Activated T-helper 1 cell treated with Interleukin-2 at 50 U/mL for 16 hours (primary cell): Measurements from ENCODE around the gene ZNF777.
"Not testable (repeated sequence)": the region's sequence is repeated elsewhere in the genome, so short reads cannot be mapped to it uniquely, and the experiment has no call there.

Experiments
- DNase-seq: peaks from one replicate; pipeline ENCODE4 v3.0.0-alpha.2; 2020; ENCODE audit warnings: low read depth

ZNF777 gene

GRCh38 chr7:149450821-149451220, 10.0 kb downstream of the ZNF777 start:
- DNase-seq: no peak

GRCh38 chr7:149449897-149450296, 11.0 kb downstream of the ZNF777 start:
- no peak for DNase-seq

DNA sequence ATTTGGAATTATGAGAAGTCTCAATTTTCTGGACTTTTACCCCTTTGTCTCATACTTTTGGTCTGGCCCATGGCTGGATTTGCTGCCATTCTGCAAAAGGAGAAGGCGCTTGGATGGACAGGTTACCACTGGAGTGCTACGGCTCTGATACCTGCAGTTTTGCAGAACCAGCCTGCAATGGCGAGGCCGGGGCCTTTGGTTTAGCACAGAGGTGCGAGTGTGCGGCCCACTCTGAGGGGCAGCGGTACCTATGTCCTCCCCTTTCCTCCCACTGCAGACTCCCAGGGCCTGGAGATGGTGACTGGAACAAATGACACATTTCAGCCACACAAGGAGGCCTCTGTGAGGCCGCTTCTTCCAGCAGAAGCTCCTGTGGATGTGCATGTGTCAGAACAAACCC, 11.9 kb downstream of the ZNF777 start:
- DNase-seq: no peak

DNA sequence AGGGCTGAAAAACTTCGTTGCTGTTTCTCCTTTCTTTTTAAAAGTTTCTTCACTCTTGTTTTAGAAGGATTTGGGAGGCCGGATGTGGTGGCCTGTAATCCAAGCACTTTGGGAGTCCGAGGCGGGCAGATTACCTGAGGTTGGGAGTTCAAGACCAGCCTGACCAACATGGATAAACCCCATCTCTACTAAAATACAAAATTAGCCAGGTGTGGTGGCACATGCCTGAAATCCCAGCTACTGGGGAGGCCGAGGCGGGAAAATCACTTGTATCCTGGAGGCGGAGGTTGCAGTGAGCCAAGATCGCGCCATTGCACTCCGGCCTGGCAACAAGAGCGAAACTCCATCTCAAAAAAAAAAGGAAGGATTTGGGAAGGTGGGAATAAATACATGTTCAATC, 14.8 kb downstream of the ZNF777 start:
- DNase-seq: not testable (repeated sequence)

DNA sequence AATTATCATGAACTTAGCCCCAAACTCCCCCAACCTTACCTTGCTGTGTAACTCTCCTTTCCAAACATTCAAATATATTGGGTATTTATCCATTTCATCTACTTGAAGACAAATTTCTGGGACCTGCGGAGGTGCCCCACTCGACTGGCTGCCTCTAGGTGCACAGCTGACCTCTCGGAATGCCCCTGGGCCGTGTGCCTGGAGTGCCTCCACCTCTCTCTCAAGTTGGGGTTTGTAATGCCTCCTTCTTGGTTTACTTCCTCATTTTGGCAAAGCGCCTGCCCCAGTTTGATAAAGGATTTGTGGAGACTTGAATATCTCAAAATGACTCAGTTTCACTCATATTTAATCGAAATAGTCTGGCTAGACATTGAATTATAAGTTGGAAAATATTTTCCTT, 16.6 kb downstream of the ZNF777 start:
- DNase-seq: no peak

GRCh38 chr7:149443523-149443922, 17.3 kb downstream of the ZNF777 start:
- no peak for DNase-seq

DNA sequence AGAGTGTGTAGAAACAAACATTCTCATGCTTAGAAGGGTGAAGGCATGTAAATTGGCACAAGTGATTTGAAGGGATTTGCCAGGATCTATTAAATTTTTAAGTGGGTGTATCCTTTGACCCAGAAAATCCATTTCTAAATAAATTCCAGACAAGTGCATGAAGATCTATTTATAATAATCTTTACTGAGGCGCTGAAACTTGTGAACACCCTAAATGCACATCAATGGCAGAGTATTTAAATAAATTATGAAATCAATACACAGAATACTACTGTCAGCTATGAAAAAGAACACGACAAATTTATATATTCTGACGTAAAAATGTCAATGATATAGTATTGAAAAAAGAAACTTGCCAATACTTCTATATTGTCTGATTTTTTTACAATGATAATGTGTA, 17.9 kb downstream of the ZNF777 start:
- no peak for DNase-seq

DNA sequence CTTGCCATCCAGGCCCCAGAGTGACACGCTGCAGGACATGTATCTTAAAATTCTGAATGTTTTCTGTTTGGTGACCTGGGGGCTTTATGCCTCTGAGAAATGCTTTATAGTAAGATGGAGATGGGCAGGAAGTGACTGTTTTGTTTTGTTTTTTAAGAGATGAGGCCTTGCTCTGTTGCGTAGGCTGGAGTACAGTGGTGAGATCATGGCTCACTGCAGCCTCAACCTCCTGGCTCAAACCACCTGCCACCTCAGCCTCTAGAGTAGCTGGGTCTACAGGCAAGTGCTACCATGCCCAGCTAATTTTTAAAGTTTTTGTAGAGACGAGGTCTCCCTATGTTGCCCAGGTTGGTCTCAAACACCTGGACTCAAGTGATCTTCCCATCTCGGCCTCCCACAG, 20.6 kb downstream of the ZNF777 start:
- DNase-seq: no peak

DNA sequence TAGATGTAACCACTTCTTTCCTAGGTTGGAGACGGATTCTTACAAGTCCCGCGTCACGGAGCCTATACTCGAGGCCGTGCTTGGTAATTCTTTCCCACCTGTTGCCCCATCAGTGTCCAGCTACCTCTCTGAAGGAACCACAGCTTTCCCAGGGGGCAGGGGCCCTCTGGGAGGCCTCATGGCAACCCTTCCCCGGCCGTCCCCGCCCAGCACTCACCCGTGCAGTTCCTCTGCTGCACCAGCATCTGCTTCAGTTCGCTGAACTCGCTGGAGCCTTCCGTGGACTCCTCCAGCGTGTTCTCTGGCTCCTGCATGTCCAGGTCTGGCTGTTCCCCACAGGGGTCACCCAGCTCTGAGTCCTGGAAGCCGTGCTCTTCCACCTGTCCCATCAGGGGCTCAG, 24.5 kb downstream of the ZNF777 start:
- no peak for DNase-seq

DNA sequence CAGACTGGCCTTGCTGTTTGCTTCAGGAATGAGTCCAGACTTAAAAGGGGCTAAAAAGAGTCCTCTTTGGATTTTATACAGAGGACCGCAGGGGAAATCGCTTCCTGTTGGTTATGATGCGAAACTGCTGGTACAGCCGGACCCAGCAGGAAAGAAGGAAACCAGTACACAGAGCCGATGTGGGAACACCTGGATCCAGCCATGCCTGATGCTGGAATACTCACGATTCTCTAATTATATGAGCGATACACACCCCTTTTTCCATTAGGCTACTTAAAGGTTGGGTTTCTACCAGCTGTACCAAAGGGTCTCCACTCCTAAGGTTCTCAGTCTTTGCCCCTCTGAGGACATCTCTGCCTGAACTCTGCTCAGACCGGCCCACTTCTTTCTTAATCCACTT, 27.7 kb downstream of the ZNF777 start:
- DNase-seq: no peak

DNA sequence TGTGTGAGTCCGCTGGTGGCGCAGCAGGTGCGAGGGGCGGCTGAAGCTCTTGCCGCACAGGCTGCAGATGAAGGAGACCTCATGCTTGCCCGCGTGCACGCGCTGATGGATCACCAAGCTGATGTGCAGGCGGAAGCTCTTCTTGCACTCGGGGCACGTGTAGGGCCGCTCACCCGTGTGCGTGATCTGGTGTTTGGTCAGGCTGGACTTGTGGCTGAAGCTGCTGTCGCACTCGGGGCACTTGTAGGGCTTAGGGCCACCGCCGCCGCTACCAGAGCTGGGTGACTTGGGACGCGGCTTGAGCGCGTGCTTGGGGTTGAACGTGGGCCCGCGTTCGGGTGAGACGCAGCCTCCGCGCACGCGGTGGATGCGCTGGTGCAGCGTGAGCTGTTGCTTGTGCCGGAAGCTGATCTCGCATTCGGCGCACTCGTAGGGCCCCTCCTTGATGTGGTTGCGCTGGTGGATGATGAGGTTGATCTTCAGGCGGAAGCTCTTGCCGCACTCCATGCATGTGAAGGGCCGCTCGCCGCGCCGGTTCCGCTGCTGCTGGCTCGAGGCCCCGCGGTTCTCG, 28.7 kb downstream of the ZNF777 start:
- no peak for DNase-seq

- DNase-seq: no peak
Observed at GRCh38 chr7:149431486-149432120, 29.3 kb downstream of the ZNF777 start.

GRCh38 chr7:149430192-149430591, 30.7 kb downstream of the ZNF777 start:
- DNase-seq: no peak

DNA sequence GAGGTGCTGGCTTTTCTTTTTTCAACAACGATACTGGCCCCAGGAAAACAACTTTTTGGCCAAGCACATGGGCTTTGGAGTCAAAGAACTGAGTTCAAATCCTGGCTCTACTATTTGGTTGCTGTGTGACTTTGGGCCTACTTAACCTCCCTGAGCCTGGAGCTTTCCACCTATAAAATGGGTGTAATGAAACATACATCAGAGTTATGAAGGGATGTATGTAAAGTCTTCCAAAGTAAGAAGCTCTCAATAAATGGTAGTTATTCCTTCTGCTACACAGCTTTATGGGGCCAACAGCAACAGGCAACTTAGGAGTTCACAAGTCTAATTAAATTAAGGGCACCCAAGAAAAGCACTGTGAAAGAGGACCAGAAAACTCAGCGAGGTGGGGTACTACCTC, 33.0 kb downstream of the ZNF777 start:
- no peak for DNase-seq

DNA sequence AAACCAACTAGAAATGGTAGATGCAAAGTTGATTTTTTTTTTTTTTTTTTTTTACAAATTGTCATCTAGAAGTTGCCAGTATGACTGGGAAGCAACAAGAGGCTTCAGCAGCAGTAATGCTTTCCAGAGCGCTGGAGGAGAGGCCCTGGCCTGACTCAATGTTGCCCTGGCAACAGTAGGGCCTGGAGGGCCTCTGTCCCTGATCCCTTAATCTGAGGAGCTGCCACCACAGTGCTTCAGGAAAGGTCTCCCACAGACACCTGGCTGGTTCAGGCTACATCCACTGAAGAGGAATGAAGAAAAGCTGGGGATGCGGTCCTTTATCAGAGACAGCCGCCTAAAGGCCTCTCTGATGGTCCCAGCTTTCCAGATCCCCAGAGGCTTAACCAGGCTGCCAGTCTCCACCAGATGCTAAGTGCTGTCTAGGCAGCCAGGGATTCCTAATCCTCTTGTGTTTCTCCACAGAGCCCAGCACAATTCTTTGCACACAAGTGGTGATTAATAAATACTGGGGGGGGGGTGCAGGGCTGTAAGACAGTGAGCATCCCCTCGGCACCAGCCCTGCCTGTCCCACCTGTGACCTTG, 33.7 kb downstream of the ZNF777 start:
- DNase-seq: no peak

- no peak for DNase-seq
Observed at GRCh38 chr7:149423449-149424110, 37.3 kb downstream of the ZNF777 start.

- peak; percentile 10 for DNase-seq
Observed at GRCh38 chr7:149422914-149423301, 38.0 kb downstream of the ZNF777 start.

- DNase-seq: peak; percentile 69
Observed at GRCh38 chr7:149422162-149422913, 38.5 kb downstream of the ZNF777 start.

- no peak for DNase-seq
Observed at GRCh38 chr7:149420006-149420405, 40.9 kb downstream of the ZNF777 start.

- no peak for DNase-seq
Observed at GRCh38 chr7:149415391-149416071, 45.3 kb downstream of the ZNF777 start.

- no peak for DNase-seq
Observed at GRCh38 chr7:149414745-149415390, 46.0 kb downstream of the ZNF777 start.

- no peak for DNase-seq
Observed at GRCh38 chr7:149414171-149414570, 46.7 kb downstream of the ZNF777 start.
